H1 (cell line): ENCODE results near the gene RAB7B. TPM values are rescaled to one million over a fixed set of nuclear protein-coding genes. Genes with fewer than 3 reads are reported as not detected.

Experiments
- CTCF ChIA-PET: fragments of 300-600 bp; sonication (Branson Sonifier 250); formaldehyde crosslinking; loops from one replicate; lab custom pipeline; 2021; ENCODE audit not compliant: partially characterized antibody; lab: Charles Lee
- POLR2A ChIA-PET: fragments of 300-600 bp; sonication (Branson Sonifier 250); formaldehyde crosslinking; loops from one replicate; lab custom pipeline; 2021; ENCODE audit warnings: inconsistent platforms; ENCODE audit not compliant: partially characterized antibody; lab: Charles Lee
- DNase-seq, 2 experiments: peaks; one replicate each; pipeline versions ENCODE4 v3.0.0 to v3.0.0-alpha.2; 2010 to 2022; ENCODE audit warnings: low spot score in 2 of 2, low read depth in 1 of 2, mixed read lengths in 1 of 2
- FAIRE-seq: peaks from 2 replicates; lab custom pipeline; 2011; peaks lifted over from hg19 to GRCh38; lab: Jason Lieb, UNC
- H2AFZ ChIP-seq: 2 replicates; pipeline ENCODE4 v1.8.1; 2012; ENCODE audit warnings: low read length, inconsistent platforms
- H2AK5ac ChIP-seq: 2 replicates; pipeline ENCODE4 v1.6.1; 2013; ENCODE audit warnings: low read depth, low read length
- H2BK120ac ChIP-seq: replicated peaks from 2 replicates; pipeline ENCODE3; 2013; ENCODE audit warnings: low read depth, low read length, inconsistent platforms
- H2BK12ac ChIP-seq: 2 replicates; pipeline ENCODE4 v1.6.1; 2013; ENCODE audit warnings: low read depth, low read length
- H2BK15ac ChIP-seq: 2 replicates; pipeline ENCODE4 v1.6.1; 2013; ENCODE audit warnings: low read length
- H2BK20ac ChIP-seq: 2 replicates; pipeline ENCODE4 v1.6.1; 2013; ENCODE audit warnings: low read length
- H2BK5ac ChIP-seq: 2 replicates; pipeline ENCODE4 v1.6.1; 2013; ENCODE audit warnings: low read depth, low read length
- H3K14ac ChIP-seq: 2 replicates; pipeline ENCODE4 v1.6.1; 2013; ENCODE audit warnings: inconsistent platforms; ENCODE audit not compliant: insufficient read length
- H3K18ac ChIP-seq: 2 replicates; pipeline ENCODE4 v1.6.1; 2013; ENCODE audit warnings: low read length; ENCODE audit errors: extremely low read depth
- H3K23ac ChIP-seq: 2 replicates; pipeline ENCODE4 v1.6.1; 2013; ENCODE audit warnings: inconsistent platforms; ENCODE audit not compliant: insufficient read length
- H3K23me2 ChIP-seq: 2 replicates; pipeline ENCODE4 v1.6.1; 2013; ENCODE audit warnings: low read depth, low read length
- H3K27ac ChIP-seq: 2 replicates; pipeline ENCODE4 v1.6.1; 2011; ENCODE audit warnings: low read depth, low read length, inconsistent platforms
- H3K27me3 ChIP-seq, 4 experiments: replicated peaks in 1 of 4; 1 replicate in 1 of 4; 2 replicates in 3 of 4; pipeline versions ENCODE4 v1.6.1 to v1.8.1; 2011 to 2013; ENCODE audit warnings: low read length in 3 of 4, mild to moderate bottlenecking in 3 of 4, inconsistent platforms in 2 of 4, mixed read lengths in 2 of 4, moderate library complexity in 1 of 4; ENCODE audit not compliant: control insufficient read depth in 3 of 4, insufficient read depth in 3 of 4; ENCODE audit errors: extremely low read depth in 1 of 4
- H3K36me3 ChIP-seq, 4 experiments: 2 replicates each; pipeline versions ENCODE4 v1.6.1 to v1.8.1; 2011 to 2013; ENCODE audit warnings: mild to moderate bottlenecking in 4 of 4, low read length in 3 of 4, moderate library complexity in 2 of 4, control low read depth in 1 of 4, inconsistent platforms in 1 of 4; ENCODE audit not compliant: insufficient read depth in 4 of 4, control insufficient read depth in 2 of 4
- H3K4ac ChIP-seq: replicated peaks from 2 replicates; pipeline ENCODE3; 2013; ENCODE audit warnings: low read length, low read depth, mixed read lengths, inconsistent platforms; ENCODE audit not compliant: insufficient read length
- H3K4me1 ChIP-seq, 4 experiments: replicated peaks in 1 of 4; 1 replicate in 1 of 4; 2 replicates in 3 of 4; pipeline versions ENCODE4 v1.6.1 to v1.8.1; 2011 to 2013; ENCODE audit warnings: low read length in 3 of 4, inconsistent platforms in 2 of 4, mixed read lengths in 1 of 4; ENCODE audit not compliant: insufficient read depth in 4 of 4, control insufficient read depth in 3 of 4
- H3K4me2 ChIP-seq, 2 experiments: 2 replicates each; pipeline versions ENCODE4 v1.6.1 to v1.8.1; 2011 to 2013; ENCODE audit warnings: low read depth in 2 of 2, low read length in 2 of 2, control low read depth in 1 of 2, inconsistent platforms in 1 of 2, mild to moderate bottlenecking in 1 of 2; ENCODE audit not compliant: insufficient read depth in 1 of 2
- H3K4me3 ChIP-seq, 4 experiments: fragments of 200-600, 300-600 bp in 1 of 4; sonication (generic), shearing (Covaris generic), sonication (Bioruptor Twin) in 1 of 4; 2 replicates each; pipeline versions ENCODE4 v1.5.1 to v1.8.1; 2011 to 2016; ENCODE audit warnings: low read length in 4 of 4, low read depth in 3 of 4, control low read depth in 2 of 4, inconsistent platforms in 2 of 4, mild to moderate bottlenecking in 2 of 4, mixed read lengths in 1 of 4, moderate library complexity in 1 of 4; ENCODE audit not compliant: insufficient read depth in 2 of 4; ENCODE audit errors: extremely low read depth in 1 of 4
- H3K56ac ChIP-seq: replicated peaks from 2 replicates; pipeline ENCODE3; 2013; ENCODE audit warnings: low read depth, mild to moderate bottlenecking, mixed read lengths, low read length, inconsistent platforms; ENCODE audit not compliant: insufficient read length
- H3K79me1 ChIP-seq: 2 replicates; pipeline ENCODE4 v1.6.1; 2013; ENCODE audit warnings: low read depth, low read length, control low read depth
- H3K79me2 ChIP-seq, 2 experiments: 2 replicates each; pipeline versions ENCODE4 v1.6.1 to v1.8.1; 2012 to 2013; ENCODE audit warnings: low read length in 2 of 2, mild to moderate bottlenecking in 2 of 2, inconsistent platforms in 1 of 2; ENCODE audit not compliant: insufficient read depth in 2 of 2, control insufficient read depth in 1 of 2
- H3K9ac ChIP-seq, 4 experiments: replicated peaks in 1 of 4; 1 replicate in 1 of 4; 2 replicates in 3 of 4; pipeline versions ENCODE4 v1.6.1 to v1.8.1; 2011 to 2013; ENCODE audit warnings: low read depth in 3 of 4, low read length in 3 of 4, control low read depth in 2 of 4, mild to moderate bottlenecking in 2 of 4, moderate library complexity in 2 of 4, inconsistent platforms in 1 of 4; ENCODE audit errors: extremely low read depth in 1 of 4
- H3K9me3 ChIP-seq, 2 experiments: 2 replicates each; pipeline versions ENCODE4 v1.6.1 to v1.8.1; 2012 to 2013; ENCODE audit warnings: mild to moderate bottlenecking in 2 of 2, moderate library complexity in 2 of 2, control low read depth in 1 of 2, inconsistent platforms in 1 of 2, low read depth in 1 of 2, low read length in 1 of 2, mixed read lengths in 1 of 2; ENCODE audit not compliant: insufficient read depth in 2 of 2
- H4K20me1 ChIP-seq, 2 experiments: replicated peaks in 1 of 2; 2 replicates each; pipeline versions ENCODE3 to v1.8.1; 2011 to 2013; ENCODE audit warnings: inconsistent platforms in 2 of 2, low read length in 2 of 2, mild to moderate bottlenecking in 1 of 2; ENCODE audit not compliant: insufficient read depth in 2 of 2, control insufficient read depth in 1 of 2
- H4K5ac ChIP-seq: 2 replicates; pipeline ENCODE4 v1.6.1; 2013; ENCODE audit warnings: low read length, low read depth, mixed read lengths, inconsistent platforms; ENCODE audit not compliant: insufficient read length
- H4K8ac ChIP-seq: 2 replicates; pipeline ENCODE4 v1.8.0; 2013; ENCODE audit warnings: mild to moderate bottlenecking, moderate library complexity, low read length, inconsistent platforms; ENCODE audit not compliant: insufficient read depth; ENCODE audit errors: extremely low read depth
- H4K91ac ChIP-seq: replicated peaks from 2 replicates; pipeline ENCODE3; 2013; ENCODE audit warnings: low read length, mixed read lengths, inconsistent platforms; ENCODE audit not compliant: insufficient read length
- ATF2 ChIP-seq: IDR thresholded peaks from 2 replicates; pipeline ENCODE4 v1.6.1; 2012; ENCODE audit warnings: low read length, inconsistent platforms
- EZH2 ChIP-seq: fragments of 200-600 bp; sonication (generic); IDR thresholded peaks from 2 replicates; pipeline ENCODE4 v1.7.1; 2012; ENCODE audit warnings: low read depth, mild to moderate bottlenecking, moderate library complexity, low read length, inconsistent platforms; ENCODE audit not compliant: severe bottlenecking
- GABPA ChIP-seq: IDR thresholded peaks from 2 replicates; pipeline ENCODE4 v1.6.1; 2011; ENCODE audit warnings: mild to moderate bottlenecking, low read length, moderate library complexity, borderline replicate concordance; ENCODE audit not compliant: insufficient read depth
- HDAC2 ChIP-seq, 2 experiments: fragments of 300-600 bp in 1 of 2; sonication (generic) in 1 of 2; IDR thresholded peaks; 2 replicates each; pipeline ENCODE4 v1.6.1; 2011 to 2012; ENCODE audit warnings: low read depth in 2 of 2, low read length in 2 of 2, mild to moderate bottlenecking in 2 of 2, moderate library complexity in 2 of 2, borderline replicate concordance in 1 of 2, inconsistent platforms in 1 of 2
- JUND ChIP-seq: IDR thresholded peaks from 2 replicates; pipeline ENCODE4 v1.6.1; 2011; ENCODE audit warnings: mild to moderate bottlenecking, improper control_type of control experiment, low read length
- MAX ChIP-seq: IDR thresholded peaks from 2 replicates; pipeline ENCODE4 v1.6.1; 2012; ENCODE audit warnings: inconsistent platforms
- SIX5 ChIP-seq: IDR thresholded peaks from 2 replicates; pipeline ENCODE4 v1.6.1; 2011; ENCODE audit warnings: mild to moderate bottlenecking, low read depth, low read length
- TCF12 ChIP-seq: IDR thresholded peaks from 2 replicates; pipeline ENCODE4 v1.6.1; 2011; ENCODE audit warnings: low read depth, mild to moderate bottlenecking, low read length
- WGBS, 2 experiments: shearing (Covaris generic) in 1 of 2; methylation state at CpG; one replicate each; pipeline versions ENCODE4 v1.1.6 to v1.1.7; 2013 to 2015; ENCODE audit warnings: low lambda C conversion rate in 2 of 2, mixed read lengths in 2 of 2, inconsistent platforms in 1 of 2, low coverage in 1 of 2, missing lambda C conversion rate in 1 of 2; ENCODE audit not compliant: insufficient replicate concordance in 2 of 2, insufficient coverage in 1 of 2, insufficient read length in 1 of 2; ENCODE audit errors: extremely low coverage in 1 of 2, missing lambda C conversion rate in 1 of 2; 5-methylcytosine and 5-hydroxymethylcytosine counted together
- polyA plus RNA-seq, 7 experiments: library from polyadenylated mRNA; depleted of rRNA in 3 of 7; stranded (reverse) in 5 of 7; unstranded in 2 of 7; fragments of >200 nt in 5 of 7; fragments of 200-250 nt in 2 of 7; gene quantifications; 1 replicate in 5 of 7; 2 replicates in 1 of 7; 4 replicates in 1 of 7; pipeline versions ENCODE4 v1.2.1 to v1.2.3, GENCODE V29; 2011 to 2013; ENCODE audit warnings: missing spikeins in 2 of 7, mixed read lengths in 2 of 7
- total RNA-seq: library from RNA; stranded (reverse); fragmentation: NEBNext Ultra II Directional; extraction: Animal tissue kit (Norgen Biotek cat#: 25700); gene quantifications from 2 replicates; pipeline ENCODE4 v1.2.1, GENCODE V29; 2021

RAB7B gene
- total and polyA plus RNA-seq, 2 of the 8 experiments (the other 6 are each of a cell fraction or from before 2014, with no cell fraction given), result 0.05 TPM; not detected in 1

GRCh38 chr1:205949753-205950152 lies 53.4 kb downstream of the RAB7B start:
- Histone ChIP-seq H3K23me2 (no peaks in the 10 kb centered on the region), H4K5ac (no peak overlapping the region), H3K14ac (no peak overlapping the region), H3K4me2 (no peak overlapping the region), H3K18ac (no peak overlapping the region), H3K27ac (no peak overlapping the region), H4K20me1 (no peaks in the 10 kb centered on the region), H2AFZ (no peak overlapping the region), H4K8ac (peak overlapping the region; percentile 1; the same call in 1 of the 2 replicates), H2BK120ac (no peak overlapping the region), H4K91ac (no peak overlapping the region), H2BK20ac (no peak overlapping the region), H3K9ac (no peak overlapping the region), H3K56ac (no peak overlapping the region), H2BK15ac (no peak overlapping the region; the same call in 1 of the 2 replicates), H3K27me3 (peaks cover 0 to 2% (median 0%) of the 10 kb centered on the region in 4 experiments; a peak in 2 of 7 replicates), H3K79me2 (no peaks in the 10 kb centered on the region), H2BK5ac (no peak overlapping the region), H3K23ac (no peak overlapping the region), H3K9me3 (no peaks in the 10 kb centered on the region), H2BK12ac (no peak overlapping the region), H3K36me3 (no peaks in the 10 kb centered on the region), H3K4me3 (no peak overlapping the region), H3K4ac (no peak overlapping the region), H3K4me1 (peaks cover 0 to 6% (median 6%) of the 10 kb centered on the region in 4 experiments; a peak in 5 of 7 replicates), H3K79me1 (no peaks in the 10 kb centered on the region), H2AK5ac (no peak overlapping the region)
- TF ChIP-seq JUND (no peak), HDAC2 (IDR thresholded peaks at IDR 0.05; ENCODE audit: borderline replicate concordance in 1 of 2, low read depth in 2 of 2, low read length in 2 of 2) (no peak), TCF12 (no peak), MAX (no peak), ATF2 (no peak), EZH2 (no peak), SIX5 (no peak), GABPA (no peak)
- POLR2A ChIA-PET, result interaction anchor here (1.2 to 1.3 kb wide), 2 partner anchors 8 to 10 kb away, joined by 4 read pairs; no protein-coding TSS in a partner anchor
- FAIRE-seq (no peak), DNase-seq (no peak)
- CTCF ChIA-PET, result interaction anchor here (0.6 to 6.9 kb wide), 10 partner anchors 9 to 641 kb away, joined by 3 to 55 read pairs (median 5); partner anchors contain the start of gene SLC26A9
- 88% methylated on average over 1 of the region's 1 CpG; no CpG with 5 or more reads in 1 of the 2 experiments for whole genome bisulfite sequencing, 2 experiments
